HepG2 (cell line): ENCODE results near the gene SAP130. TPM values are rescaled to one million over a fixed set of nuclear protein-coding genes. Genes with fewer than 3 reads are reported as not detected.

Source experiments
- CEBPB ChIP-seq: IDR thresholded peaks from 2 replicates; pipeline ENCODE4 v1.6.1; 2011; ENCODE audit warnings: low read depth, low read length, improper control_type of control experiment, borderline replicate concordance
- ESRRA ChIP-seq: sonication (generic); formaldehyde crosslinking; IDR thresholded peaks from 2 replicates; pipeline ENCODE4 v1.5.1; 2020; ENCODE audit warnings: mild to moderate bottlenecking, low read depth, missing genetic modification reagents
- FOXK1 ChIP-seq: sonication (generic); formaldehyde crosslinking; IDR thresholded peaks from 2 replicates; pipeline ENCODE4 v1.4.0; 2020; ENCODE audit warnings: low read depth, missing genetic modification reagents, borderline replicate concordance
- GZF1 ChIP-seq: sonication (generic); formaldehyde crosslinking; IDR thresholded peaks from 2 replicates; pipeline ENCODE4 v1.5.1; 2020; ENCODE audit warnings: mild to moderate bottlenecking, missing genetic modification reagents
- MYNN ChIP-seq: sonication (generic); formaldehyde crosslinking; IDR thresholded peaks from 2 replicates; pipeline ENCODE4 v1.4.0; 2020; ENCODE audit warnings: mild to moderate bottlenecking, low read depth, missing genetic modification reagents
- SP1 ChIP-seq, 2 experiments: fragments of 450-650 bp in 1 of 2; sonication (generic) in 1 of 2; formaldehyde crosslinking in 1 of 2; IDR thresholded peaks; 2 replicates each; pipeline versions ENCODE4 v1.4.0 to v1.6.1; 2016 to 2020; ENCODE audit warnings: missing genetic modification reagents in 1 of 2
- ZNF337 ChIP-seq: sonication (generic); formaldehyde crosslinking; IDR thresholded peaks from 2 replicates; pipeline ENCODE4 v1.5.1; 2020; ENCODE audit warnings: missing genetic modification reagents, low read depth, mild to moderate bottlenecking, borderline replicate concordance
- ZNF792 ChIP-seq: IDR thresholded peaks from 2 replicates; pipeline ENCODE4 v1.6.1; 2016
- polyA plus RNA-seq, 8 experiments: library from polyadenylated mRNA; depleted of rRNA in 3 of 8; stranded (reverse) in 7 of 8; unstranded in 1 of 8; fragments of >200 nt; fragmentation: Illumina TruSeq in 4 of 8; extraction: Trizol in 4 of 8; gene quantifications; 2 replicates each; pipeline versions ENCODE4 v1.2.1 to v1.2.3, GENCODE V29; 2011 to 2016; ENCODE audit warnings: low read depth in 4 of 8, missing spikeins in 1 of 8, mixed read lengths in 1 of 8; ENCODE audit not compliant: insufficient read depth in 1 of 8
- total RNA-seq, 5 experiments: library from RNA; depleted of rRNA; stranded (reverse); fragments of >200 nt; fragmentation: Illumina TruSeq; extraction: Trizol; gene quantifications; 2 replicates each; pipeline ENCODE4 v1.2.3, GENCODE V29; 2016; ENCODE audit warnings: low read depth in 1 of 5
- TF ChIP-seq, protein P1 (sequence below): sonication (generic); formaldehyde crosslinking; IDR thresholded peaks from 2 replicates; pipeline ENCODE4 v1.4.0; 2020; ENCODE audit warnings: mild to moderate bottlenecking, missing genetic modification reagents
- TF ChIP-seq, protein P2 (sequence below): sonication (generic); formaldehyde crosslinking; conservative IDR thresholded peaks from 2 replicates; pipeline ENCODE4 v1.5.0; 2020; ENCODE audit warnings: missing genetic modification reagents
- TF ChIP-seq, protein P3 (sequence below): sonication (generic); formaldehyde crosslinking; IDR thresholded peaks from 2 replicates; pipeline ENCODE4 v1.4.0; 2020; ENCODE audit warnings: mild to moderate bottlenecking, low read depth, missing genetic modification reagents
- TF ChIP-seq, protein P4 (sequence below), 2 experiments: fragments of 450-650 bp in 1 of 2; sonication (generic) in 1 of 2; formaldehyde crosslinking; IDR thresholded peaks; 2 replicates each; pipeline versions ENCODE4 v1.5.0 to v1.8.0; 2020 to 2022; ENCODE audit warnings: mild to moderate bottlenecking in 1 of 2, missing genetic modification reagents in 1 of 2

Gene SAP130
- total and polyA plus RNA-seq, 2 of the 13 experiments (the other 11 are each of a cell fraction or from before 2014, with no cell fraction given) = 11.1 to 18.6 TPM

- TF ChIP-seq, protein P1, sequence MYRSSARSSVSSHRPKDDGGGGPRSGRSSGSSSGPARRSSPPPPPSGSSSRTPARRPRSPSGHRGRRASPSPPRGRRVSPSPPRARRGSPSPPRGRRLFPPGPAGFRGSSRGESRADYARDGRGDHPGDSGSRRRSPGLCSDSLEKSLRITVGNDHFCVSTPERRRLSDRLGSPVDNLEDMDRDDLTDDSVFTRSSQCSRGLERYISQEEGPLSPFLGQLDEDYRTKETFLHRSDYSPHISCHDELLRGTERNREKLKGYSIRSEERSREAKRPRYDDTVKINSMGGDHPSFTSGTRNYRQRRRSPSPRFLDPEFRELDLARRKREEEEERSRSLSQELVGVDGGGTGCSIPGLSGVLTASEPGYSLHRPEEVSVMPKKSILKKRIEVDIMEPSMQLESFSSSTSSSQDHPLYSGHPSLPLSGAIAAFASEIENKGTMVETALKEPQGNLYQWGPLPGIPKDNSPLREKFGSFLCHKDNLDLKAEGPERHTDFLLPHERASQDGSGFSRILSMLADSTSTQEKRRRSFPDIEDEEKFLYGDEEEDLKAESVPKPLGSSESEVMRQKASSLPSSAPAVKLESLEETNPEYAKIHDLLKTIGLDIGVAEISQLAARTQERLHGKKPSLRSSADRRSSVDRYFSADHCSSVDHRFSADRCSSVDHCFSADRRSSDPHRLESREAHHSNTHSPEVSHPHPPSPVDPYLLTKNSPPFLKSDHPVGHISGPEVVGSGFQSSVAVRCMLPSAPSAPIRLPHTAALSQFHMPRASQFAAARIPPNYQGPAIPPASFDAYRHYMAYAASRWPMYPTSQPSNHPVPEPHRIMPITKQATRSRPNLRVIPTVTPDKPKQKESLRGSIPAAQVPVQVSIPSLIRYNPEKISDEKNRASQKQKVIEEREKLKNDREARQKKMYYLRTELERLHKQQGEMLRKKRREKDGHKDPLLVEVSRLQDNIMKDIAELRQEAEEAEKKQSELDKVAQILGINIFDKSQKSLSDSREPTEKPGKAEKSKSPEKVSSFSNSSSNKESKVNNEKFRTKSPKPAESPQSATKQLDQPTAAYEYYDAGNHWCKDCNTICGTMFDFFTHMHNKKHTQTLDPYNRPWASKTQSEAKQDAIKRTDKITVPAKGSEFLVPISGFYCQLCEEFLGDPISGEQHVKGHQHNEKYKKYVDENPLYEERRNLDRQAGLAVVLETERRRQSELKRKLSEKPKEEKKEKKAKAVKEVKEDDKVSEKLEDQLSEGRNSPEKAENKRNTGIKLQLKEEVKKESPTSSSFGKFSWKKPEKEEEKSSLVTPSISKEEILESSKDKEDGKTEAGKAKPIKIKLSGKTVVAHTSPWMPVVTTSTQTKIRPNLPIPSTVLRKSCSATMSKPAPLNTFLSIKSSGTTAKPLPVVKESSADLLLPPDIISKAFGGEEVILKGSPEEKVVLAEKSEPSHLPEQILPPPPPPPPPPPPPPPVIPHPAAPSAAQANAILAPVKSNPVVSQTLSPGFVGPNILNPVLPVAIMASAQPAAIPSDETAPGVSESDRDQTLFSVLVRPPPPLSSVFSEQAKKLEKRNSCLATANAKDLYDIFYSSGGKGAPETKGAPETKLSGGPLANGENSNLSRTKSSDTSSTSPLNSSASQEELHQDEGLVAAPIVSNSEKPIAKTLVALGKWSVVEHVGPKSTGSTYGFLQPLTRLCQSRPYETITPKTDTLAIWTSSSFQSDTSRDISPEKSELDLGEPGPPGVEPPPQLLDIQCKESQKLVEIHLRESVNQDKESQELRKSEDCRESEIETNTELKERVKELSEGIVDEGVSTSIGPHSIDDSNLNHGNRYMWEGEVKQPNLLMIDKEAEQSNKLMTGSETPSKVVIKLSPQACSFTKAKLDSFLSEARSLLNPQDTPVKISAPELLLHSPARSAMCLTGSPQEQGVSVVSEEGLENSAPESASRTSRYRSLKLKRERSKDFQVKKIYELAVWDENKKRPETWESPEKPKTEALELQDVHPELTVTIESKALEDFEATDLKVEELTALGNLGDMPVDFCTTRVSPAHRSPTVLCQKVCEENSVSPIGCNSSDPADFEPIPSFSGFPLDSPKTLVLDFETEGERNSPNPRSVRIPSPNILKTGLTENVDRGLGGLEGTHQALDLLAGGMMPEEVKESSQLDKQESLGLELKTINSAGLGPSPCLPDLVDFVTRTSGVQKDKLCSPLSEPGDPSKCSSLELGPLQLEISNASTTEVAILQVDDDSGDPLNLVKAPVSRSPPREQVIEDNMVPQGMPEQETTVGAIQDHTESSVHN (CRISPR knock-in tag) = no peak
- no peak for TF ChIP-seq CEBPB
- TF ChIP-seq ZNF337 (CRISPR knock-in tag) = 0 out of 2 replicates have a peak, but pooled peaks have one; percentile 54
- TF ChIP-seq, protein P2, sequence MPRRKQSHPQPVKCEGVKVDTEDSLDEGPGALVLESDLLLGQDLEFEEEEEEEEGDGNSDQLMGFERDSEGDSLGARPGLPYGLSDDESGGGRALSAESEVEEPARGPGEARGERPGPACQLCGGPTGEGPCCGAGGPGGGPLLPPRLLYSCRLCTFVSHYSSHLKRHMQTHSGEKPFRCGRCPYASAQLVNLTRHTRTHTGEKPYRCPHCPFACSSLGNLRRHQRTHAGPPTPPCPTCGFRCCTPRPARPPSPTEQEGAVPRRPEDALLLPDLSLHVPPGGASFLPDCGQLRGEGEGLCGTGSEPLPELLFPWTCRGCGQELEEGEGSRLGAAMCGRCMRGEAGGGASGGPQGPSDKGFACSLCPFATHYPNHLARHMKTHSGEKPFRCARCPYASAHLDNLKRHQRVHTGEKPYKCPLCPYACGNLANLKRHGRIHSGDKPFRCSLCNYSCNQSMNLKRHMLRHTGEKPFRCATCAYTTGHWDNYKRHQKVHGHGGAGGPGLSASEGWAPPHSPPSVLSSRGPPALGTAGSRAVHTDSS = 0 out of 2 replicates have a peak, but pooled peaks have one; percentile 46
- TF ChIP-seq, protein P3, sequence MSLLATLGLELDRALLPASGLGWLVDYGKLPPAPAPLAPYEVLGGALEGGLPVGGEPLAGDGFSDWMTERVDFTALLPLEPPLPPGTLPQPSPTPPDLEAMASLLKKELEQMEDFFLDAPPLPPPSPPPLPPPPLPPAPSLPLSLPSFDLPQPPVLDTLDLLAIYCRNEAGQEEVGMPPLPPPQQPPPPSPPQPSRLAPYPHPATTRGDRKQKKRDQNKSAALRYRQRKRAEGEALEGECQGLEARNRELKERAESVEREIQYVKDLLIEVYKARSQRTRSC = no peak
- TF ChIP-seq ESRRA (CRISPR knock-in tag) = no peak
- peak; percentile 66; the same call in 1 of the 2 replicates for TF ChIP-seq ZNF792 (CRISPR knock-in tag)
- TF ChIP-seq MYNN (CRISPR knock-in tag) = no peak
- TF ChIP-seq, protein P4, sequence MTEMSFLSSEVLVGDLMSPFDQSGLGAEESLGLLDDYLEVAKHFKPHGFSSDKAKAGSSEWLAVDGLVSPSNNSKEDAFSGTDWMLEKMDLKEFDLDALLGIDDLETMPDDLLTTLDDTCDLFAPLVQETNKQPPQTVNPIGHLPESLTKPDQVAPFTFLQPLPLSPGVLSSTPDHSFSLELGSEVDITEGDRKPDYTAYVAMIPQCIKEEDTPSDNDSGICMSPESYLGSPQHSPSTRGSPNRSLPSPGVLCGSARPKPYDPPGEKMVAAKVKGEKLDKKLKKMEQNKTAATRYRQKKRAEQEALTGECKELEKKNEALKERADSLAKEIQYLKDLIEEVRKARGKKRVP (CRISPR knock-in tag; IDR thresholded peaks at IDR 0.05) = no peak
- TF ChIP-seq SP1 (IDR thresholded peaks at IDR 0.05) = no peak
- TF ChIP-seq SP1 (CRISPR knock-in tag; IDR thresholded peaks at IDR 0.05) = peak; percentile 46; the same call in 1 of the 2 replicates
- TF ChIP-seq GZF1 (CRISPR knock-in tag) = 0 out of 2 replicates have a peak, but pooled peaks have one; percentile 13
- TF ChIP-seq FOXK1 (CRISPR knock-in tag) = 0 out of 2 replicates have a peak, but pooled peaks have one; percentile 12
Measured at GRCh38 chr2:127985026-127985734, 42.7 kb downstream of the SAP130 start (continued).
